T follicular helper cell (primary cell): ENCODE data around the gene RNF125.
"Not testable (repeated sequence)": the region's sequence is repeated elsewhere in the genome, so short reads cannot be mapped to it uniquely, and the experiment has no call there.

ENCODE experiments used
- DNase-seq: peaks from one replicate; pipeline ENCODE4 v3.0.0-alpha.2; 2020; ENCODE audit warnings: low read depth
- total RNA-seq, 2 experiments: gene quantifications; one replicate each; lab custom pipeline; 2026; lab: John Stamatoyannopoulos, UW

RNF125 gene
- total RNA-seq = 39.1 to 78.6 reads per million in 2 experiments

DNA sequence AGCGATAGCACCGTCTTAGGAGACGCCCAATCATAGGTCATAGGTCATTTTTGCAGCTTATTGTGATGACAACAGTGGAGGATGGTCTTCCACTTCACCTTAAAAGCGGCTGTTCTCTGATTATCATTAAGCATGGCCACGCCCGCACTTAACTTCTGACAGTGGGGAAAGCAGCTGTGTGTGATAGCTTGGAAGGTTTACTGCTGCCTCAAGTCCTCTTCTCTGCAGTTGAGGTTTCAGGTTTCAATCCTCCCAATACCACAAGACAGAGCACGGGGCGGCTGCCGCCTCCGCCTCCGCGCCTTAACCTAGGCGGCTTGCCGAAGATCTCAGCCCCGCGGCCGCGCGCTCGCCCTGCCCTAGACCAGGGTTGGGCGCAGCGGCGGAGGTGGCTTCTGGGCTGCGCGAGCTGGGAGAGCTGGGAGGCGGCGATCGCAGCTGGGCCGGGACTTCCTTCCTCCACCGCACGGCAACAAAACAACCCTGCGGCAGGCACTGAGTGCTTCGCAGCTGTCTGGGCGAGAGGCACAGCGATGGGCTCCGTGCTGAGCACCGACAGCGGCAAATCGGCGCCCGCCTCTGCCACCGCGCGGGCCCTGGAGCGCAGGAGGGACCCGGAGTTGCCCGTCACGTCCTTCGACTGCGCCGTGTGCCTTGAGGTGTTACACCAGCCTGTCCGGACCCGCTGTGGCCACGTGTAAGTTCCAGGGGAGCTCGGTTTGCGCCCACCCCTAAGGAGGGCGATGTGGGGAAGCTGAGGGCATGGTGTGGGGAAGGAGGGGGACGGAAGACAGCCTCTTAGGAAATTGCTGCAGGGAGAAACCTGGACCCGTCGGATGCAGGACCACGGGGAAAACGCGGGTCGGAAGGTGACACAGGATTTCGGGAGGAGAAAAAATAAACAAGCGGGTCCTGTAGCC is at the start of gene RNF125:
Gene RNF125 (plus strand): TSS at position 495 of the 920 bp plus-strand sequence. CDS start 39 bp downstream, at position 534.
- peak; percentile 81 for DNase-seq

DNA sequence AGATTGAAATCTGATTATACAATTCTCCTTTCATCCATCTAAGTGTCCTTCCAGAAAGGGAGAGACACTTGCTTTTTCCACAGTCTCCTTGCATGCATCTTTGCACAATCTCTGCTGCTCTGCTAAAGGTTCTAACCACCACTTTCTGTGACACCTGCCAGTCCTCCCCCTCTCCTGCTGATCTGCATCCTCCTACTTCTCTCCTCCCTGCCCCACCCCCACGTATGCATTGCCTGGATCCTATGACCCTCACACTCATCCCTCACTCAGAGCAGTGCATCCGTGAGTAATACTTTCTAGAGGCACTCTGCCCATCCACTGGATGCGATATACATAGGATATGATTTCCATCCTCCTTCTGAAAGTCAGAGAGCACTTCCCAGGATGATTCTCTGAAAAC is 48.0 kb upstream of the RNF125 start:
- no peak for DNase-seq

DNA sequence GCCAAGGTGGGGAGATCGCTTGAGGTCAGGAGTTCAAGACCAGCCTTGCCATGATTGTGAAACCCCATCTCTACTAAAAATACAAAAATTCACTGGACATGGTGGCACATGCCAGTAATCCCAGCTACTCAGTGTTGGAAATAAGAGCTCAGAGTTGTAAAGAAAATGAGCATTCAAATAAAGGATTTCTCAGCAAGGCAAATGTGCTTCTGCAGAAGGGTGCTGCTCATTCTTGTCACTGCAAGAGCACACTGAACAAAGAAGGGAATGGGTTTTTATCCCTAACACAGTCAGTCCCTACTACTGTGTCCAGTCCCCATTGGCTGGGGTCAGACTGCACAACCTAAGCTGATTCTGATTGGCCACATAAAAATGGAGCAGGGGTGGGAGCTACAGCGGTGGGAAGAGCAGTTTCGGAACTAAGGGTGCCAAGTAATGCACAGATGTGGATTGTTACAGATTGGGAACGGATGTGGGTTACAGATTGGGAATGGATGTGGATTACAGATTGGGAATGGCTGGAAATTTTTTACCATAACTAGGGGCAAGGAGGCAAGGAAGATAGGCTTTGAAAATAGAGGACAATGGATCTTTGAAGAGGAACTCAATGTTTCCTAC is 44.6 kb upstream of the RNF125 start:
- no peak for DNase-seq

DNA sequence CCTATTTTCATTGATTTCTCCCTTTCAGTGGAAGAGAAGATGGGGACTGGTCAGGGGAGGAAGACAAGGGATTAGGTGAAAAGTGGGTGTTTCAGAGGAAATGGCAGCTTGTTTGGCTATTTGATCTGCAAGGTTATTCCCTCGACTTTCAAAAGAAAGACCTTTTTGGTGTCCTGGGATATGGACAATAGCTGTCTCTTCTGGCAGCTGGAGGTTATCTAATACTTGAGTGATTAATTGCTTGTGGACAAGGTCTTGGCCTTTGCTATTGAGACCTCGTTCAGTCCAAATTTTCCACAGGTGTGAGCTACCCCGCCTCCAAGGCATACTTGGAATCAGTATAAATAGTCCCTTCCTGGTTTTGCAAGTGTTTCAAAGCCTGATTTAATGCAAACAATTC is 42.4 kb upstream of the RNF125 start:
- DNase-seq = no peak

DNA sequence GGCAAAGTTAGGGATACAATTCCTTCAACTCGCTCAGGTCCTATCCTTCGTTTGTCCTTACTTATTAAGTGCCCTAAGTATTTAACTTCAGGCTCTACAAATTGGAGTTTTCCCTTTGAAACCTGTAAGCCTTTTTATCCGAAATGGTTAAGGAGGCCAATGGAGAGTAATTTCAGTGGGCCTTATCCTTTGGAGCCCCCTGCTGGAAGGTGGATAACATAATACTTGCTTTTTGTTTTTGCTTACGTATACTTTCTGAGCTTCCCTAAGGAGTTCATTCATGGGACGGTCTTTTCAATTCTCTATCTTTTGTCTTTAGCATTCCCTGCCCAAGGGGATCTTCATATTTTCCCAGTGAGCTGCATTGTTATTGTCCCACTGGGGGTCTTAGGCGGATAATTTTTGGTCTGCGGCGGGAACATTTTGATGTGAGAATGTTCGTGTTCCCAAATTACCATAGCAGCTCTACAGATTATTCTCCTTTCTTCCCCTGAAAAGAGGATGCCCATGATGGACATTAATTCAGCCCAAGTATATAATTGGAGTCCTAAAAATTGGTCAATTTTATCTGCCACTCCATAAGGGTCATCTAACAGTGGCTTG is 41.3 kb upstream of the RNF125 start:
- DNase-seq = peak; percentile 20

DNA sequence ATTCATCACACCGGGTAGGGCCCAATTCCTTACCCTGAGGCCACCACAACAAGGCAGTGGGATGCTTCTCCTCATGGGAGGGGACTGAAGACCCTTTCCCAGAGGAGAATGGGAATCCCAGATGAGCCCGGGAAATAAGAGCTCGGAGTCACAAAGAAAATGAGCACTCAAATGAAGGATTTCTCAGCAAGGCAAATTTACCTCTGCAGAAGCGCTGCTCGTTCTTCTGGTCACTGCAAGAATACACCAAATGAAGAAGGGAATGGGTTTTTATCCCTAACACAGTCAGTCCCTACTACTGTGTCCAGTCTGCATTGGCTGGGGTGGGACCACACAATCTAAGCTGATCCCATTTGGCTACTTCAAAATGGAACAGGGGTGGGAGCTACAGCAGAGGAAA is 40.0 kb upstream of the RNF125 start:
- no peak for DNase-seq

DNA sequence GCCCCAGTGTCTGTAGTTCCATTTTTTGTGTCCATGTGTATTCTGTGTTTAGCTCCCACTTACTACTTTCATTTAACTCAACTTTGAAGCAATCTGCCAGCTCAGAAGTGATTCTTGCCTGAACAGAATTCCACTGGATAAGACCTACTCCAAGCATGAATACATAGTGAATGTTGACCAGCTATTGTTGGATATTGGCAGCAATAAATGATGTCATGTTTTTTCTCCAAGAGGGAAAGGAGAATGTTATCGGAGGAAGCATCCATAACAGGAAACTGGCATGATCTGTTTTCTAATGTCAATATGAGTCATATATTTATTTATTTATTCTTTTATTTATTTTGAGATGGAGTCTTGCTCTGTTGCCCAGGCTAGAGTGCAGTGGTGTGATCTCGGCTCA is 38.9 kb upstream of the RNF125 start:
- DNase-seq = no peak

DNA sequence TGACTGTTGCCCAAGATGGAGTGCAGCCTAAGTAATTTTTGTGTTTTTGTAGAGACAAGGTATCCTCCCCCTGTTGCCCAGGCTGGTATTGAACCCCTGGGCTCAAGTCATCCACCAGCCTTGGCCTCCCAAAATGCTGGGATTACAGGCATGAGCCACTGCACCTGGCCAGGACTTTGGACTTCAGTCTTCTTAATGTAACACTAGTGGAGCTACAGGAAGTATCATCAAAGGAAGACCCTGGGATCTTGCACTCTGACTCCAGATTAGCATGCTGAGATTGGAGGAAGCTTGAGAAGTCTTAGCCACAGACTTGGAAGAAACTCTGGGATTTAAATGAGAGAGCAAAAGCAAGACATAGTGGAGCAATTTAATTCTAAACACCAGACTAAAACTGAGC is 37.8 kb upstream of the RNF125 start:
- DNase-seq = no peak

DNA sequence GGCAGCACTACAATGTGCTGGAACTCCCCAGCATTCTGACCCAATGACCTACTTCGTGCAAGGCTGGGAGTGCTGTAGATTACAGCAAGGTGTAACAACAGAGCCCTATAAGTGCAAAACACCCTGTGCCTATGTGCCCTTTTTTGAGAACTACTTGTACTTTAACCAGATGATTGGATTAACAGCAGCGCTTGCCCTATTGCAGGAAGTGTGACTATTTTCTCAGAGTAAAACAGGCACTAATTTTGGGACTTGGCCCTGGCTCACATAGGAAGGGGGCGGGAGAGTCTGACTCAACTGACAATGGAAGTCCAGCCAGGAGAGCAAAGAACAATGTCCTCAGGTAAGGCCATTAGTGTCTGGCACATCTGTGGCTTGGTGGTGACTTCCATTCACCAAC is 35.6 kb upstream of the RNF125 start:
- no peak for DNase-seq

DNA sequence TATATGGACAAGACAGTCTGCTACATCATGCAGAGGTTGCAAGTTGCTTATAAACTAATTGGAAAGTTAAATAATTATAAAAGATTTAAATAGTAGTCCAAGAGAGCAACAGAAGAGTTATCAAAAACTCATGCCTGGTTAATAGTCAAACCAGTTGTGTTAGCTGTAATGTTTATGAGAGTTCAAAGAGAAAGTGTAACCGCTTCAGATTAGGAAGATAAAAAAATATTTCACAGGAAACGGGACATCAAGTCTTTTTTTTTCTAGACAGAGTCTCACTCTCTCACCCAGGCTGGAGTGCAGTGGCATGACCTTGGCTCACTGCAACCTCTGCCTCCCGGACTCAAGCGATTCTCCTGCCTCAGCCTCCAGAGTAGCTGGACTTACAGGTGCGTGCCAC is 34.6 kb upstream of the RNF125 start:
- DNase-seq = no peak

DNA sequence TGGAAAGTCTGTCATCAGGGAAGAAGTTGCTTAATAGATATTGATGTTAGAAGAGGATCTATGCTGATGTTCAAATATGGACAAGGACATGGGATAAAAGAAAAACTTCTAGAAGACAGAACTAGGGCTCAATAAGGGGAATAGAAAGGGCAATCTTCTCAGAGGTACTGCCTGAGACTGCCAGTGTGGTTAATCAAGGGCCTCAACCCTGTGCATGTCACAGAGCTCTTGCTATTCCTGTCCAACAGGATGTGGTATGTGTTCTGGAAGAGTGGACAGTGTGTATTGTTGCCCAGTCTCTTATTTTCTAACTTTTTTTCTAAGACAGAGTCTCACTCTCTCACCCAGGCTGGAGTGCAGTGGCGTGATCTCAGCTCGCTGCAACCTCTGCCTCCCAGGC is 27.8 kb upstream of the RNF125 start:
- no peak for DNase-seq

DNA sequence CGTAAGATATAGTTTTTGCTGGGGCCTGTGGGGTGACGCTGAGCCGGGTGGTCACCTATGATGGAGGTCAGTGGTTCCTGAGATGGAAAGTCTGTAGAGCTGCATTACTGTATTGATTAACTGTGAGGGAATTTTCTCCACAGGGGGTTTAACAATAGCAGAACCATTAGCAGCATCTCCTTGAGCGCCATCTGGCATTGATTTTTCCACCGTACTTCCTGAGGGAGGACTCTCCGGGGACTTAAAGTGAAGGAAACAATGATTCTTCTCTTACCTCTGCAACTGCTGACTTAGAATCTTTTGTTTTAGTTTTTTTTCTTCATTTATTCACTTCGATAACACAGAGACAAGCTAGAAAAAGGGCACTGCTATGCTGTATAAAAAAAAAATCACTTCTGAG is 22.6 kb upstream of the RNF125 start:
- no peak for DNase-seq

DNA sequence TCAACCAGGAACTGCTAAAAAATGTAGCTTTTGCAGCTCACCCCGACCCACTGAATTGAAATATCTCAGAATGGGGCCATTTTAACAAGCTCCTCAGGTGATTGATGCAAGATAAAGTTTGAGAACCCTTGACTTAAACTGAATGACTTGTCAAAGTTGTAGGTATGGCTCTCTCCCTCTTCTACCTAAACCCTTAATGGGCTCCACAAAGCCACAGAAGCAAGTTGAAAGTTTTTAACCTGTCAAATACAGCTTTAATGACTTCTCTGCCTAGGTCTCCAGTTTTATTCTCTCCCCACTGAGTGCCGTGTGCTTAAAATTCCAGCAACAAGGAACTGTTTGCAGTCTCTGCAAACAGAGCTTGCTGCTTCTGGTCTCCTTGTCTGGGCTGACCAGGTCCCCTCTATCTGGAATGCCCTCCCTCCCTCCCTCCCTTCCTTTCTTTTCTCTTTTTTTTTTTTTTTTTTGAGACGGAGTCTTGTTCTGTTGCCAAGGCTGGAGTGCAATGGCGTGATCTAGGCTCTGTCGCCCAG is 19.7 kb upstream of the RNF125 start:
- DNase-seq = no peak

DNA sequence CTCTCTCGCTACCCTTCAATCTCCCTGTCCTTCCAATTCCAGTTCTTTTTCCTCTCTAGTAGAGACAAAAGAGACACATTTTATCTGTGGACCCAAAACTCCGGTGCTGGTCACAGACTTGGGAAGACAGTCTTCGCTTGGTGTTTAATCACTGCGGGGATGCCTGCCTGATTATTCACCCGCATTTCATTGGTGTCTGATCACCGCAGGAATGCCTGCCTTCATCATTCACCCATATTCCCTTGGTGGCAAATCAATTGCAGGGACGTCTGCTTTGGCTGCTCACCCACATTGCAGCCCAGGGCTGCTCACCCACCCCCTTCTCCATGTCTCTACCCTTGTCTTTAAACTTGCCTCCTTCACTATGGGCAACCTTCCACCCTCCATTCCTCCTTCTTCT is 17.5 kb upstream of the RNF125 start:
- not testable (repeated sequence) for DNase-seq

DNA sequence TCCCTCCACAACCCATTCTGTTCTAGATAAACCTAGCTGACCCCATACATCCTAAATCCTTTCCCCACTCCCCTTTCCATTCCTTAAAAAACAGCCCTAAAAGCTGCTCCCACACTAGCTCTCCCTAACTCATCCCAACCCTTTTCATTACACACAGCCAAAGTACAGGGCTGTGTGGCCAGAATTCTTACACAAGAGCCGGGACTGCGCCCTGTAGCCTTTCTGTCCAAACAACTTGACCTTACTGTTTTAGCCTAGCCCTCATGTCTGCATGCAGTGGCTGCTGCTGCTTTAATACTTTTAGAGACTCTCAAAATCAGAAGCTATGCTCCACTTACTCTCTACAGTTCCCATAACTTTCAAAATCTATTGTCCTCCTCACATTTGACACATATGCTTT is 14.8 kb upstream of the RNF125 start:
- not testable (repeated sequence) for DNase-seq

DNA sequence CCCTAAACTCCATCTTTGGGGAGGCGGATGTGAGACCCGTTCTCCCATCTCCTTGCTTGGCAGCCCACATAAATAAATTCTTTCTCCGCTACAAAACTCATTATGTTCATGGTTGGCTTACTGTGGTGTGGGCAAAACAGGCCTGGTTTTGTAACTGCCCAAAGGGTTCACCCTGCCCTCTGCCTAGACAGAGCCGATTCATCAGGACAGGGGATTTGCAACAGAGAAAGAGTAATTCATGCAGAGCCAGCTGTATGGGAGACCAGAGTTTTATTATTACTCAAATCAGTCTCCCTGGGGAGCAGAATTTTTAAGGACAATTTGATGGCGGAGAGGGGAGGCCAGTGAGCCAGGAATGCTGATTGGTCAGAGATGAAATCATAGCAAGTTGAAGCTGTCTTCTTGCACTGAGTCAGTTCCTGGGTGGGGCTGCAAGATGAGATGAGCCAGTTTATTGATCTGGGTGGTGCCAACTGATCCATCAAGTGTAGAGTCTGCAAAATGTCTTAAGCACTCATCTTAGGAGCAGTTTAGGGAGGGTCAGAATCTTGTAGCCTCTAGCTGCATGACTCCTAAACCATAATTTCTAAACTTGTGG is 8.4 kb upstream of the RNF125 start:
- no peak for DNase-seq

DNA sequence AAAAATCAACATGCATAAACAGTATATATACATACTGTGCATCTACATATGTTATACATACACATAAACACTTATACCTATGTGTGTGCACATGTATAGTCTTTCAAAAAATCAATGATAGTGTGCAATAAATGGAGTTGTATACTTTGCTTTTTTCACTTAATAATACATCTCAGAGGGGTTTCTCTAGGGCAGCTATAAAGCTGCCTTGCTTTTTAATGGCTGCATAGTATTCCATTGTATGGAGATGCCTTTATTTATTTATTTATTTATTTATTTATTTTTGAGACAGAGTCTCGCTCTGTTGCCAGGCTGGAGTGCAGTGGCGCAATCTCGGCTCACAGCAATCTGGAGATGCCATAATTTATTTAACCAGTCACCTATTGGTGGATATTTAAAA is 7.4 kb upstream of the RNF125 start:
- DNase-seq = no peak

DNA sequence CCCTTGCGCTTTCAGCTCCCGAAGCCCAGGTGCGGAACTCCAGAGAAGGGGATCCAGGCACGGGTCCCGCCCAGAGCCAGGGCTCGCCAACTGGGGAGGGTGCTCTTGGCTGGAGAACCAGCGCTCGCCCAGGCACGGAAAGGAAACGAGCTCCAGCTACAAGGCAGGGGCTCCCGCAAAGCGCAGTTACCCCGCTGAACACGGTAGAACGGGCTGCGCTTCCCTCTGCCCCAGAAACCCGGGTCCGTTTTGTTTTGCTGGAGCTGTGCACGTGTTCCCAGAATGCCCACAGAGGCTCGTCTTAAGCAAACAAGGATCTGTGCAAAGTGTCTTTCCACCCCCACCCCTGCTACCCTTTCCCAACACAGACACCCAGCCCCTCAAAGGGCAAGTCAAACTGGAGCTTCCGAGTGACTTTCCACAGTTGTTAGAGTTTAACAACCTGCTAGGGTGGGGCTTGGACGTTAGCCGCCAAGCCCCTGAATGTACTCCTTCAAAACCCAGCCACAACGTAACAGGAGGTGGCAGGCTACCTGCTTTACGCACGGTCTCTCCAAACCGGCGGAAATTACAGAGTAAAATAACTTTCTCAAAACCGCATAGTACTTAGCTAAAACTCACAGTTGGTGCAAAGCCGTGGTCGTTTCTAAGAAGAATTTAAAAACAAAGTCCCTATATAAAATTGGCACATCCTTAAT is 775 bp downstream of the RNF125 start:
- peak; percentile 54 for DNase-seq

DNA sequence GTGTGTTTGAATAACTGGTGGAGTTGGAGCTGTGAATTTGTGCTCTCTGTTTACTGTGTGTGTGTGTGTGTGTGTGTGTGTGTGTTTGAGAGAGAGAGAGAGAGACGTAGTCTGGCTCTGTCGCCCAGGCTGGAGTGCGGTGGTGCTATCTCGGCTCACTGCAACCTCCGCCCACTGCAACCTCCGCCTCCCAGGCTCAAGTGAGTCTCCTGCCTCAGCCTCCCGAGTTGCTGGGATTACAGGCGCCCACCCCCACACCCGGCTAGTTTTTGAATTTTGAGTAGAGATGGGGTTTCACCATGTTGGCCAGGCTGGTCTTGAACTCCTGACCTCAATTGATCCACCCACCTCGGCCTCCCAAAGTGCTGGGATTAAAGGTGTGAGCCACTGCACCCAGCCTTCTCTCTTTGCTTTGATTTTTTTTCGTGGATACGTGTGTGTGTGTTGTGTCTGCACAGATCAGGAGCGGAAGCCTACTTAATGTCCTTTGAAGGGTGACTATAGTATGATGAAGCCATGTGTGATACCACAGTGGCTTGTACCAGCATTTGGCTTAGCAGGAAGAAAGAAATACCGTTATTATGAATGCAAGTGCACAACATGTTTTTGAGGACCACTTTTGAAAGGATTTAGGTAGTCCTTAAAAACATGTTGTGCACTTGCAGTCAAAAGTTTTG is 1.5 kb downstream of the RNF125 start:
- peak; percentile 33 for DNase-seq

DNA sequence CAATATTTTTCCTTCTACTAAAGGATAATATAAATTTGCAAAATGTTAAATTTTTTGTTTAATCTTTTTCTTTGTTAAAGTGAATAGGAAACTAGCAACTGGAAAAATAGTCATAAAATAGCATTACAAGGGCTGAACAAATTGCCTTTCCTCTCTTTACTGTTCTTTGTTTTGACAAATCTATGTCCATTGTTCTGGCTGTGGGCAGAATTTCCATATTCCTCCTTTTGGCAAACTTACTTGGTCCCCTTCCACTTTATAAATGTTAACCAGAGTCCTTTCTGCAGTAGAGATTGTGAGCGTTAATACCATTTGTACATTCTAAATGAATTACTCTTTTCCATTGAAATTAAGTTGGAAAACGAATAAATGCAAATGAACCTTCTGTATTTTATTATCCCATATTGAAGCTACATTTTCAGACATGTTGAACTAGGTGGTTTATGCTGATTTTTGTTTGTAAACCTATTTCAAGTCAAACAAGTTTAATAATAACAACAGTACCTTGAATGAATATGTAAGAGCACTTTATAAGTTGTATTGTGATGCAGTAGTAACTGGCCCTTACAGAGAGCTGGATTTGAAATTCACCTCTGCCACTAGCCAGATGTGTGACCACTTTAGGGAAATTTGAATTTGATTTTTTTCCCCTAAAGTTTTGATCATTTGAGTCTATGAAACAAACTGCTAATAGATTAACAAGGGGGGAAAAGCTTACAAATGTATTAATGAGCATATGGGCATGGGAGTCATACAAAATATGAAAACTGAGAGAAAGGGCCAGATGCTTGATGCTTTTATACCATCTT is 3.3 kb downstream of the RNF125 start:
- DNase-seq = no peak
